HepG2 (cell line): ENCODE results near the gene TANC1. TPM values are rescaled to one million over a fixed set of nuclear protein-coding genes. Genes with fewer than 3 reads are reported as not detected.

Source experiments
- ATAC-seq: fragments of 200-7000 bp; cut with Tn5 transposase; 3 replicates; pipeline ENCODE4 v1.9.1; 2020; ENCODE audit warnings: mild to moderate bottlenecking, moderate library complexity
- BruUV-seq: library from RNA; stranded (reverse); fragments of 400-500 nt; replicated peaks from 2 replicates; lab custom pipeline; 2021; lab: Mats Ljungman, UMichigan
- CTCF ChIA-PET: fragments of 300-600 bp; formaldehyde crosslinking; extraction: SDS; loops from one replicate; lab custom pipeline; 2021; ENCODE audit warnings: low total read pairs, inconsistent platforms, low intra/inter-chr PET ratio; lab: Yijun Ruan, JAX
- POLR2A ChIA-PET: fragments of 350-600 bp; sonication (Branson Sonifier 250); formaldehyde crosslinking; loops from one replicate; lab custom pipeline; 2020; ENCODE audit warnings: antibody characterized with exemption, inconsistent platforms; lab: Yijun Ruan, JAX
- DNase-seq: peaks from one replicate; pipeline ENCODE4 v3.0.0-alpha.2; 2015; ENCODE audit warnings: low spot score
- FAIRE-seq: peaks from 3 replicates; lab custom pipeline; 2011; peaks lifted over from hg19 to GRCh38; lab: Jason Lieb, UNC
- H2AFZ ChIP-seq: one replicate; pipeline ENCODE4 v1.6.1; 2011; ENCODE audit warnings: low read length, inconsistent platforms
- H3K27ac ChIP-seq: fragments of 300-600 bp; 3 replicates; pipeline ENCODE4 v1.8.0; 2011; ENCODE audit warnings: mixed run types, mild to moderate bottlenecking, mixed read lengths, low read length, inconsistent platforms; ENCODE audit not compliant: insufficient read depth; ENCODE audit errors: extremely low read length
- H3K27me3 ChIP-seq, 2 experiments: fragments of 200-600 bp in 1 of 2; 2 replicates in 1 of 2; 3 replicates in 1 of 2; pipeline versions ENCODE4 v1.6.0 to v1.8.0; 2011; ENCODE audit warnings: low read length in 2 of 2, mild to moderate bottlenecking in 2 of 2, moderate library complexity in 2 of 2, inconsistent platforms in 1 of 2; ENCODE audit not compliant: insufficient read depth in 2 of 2, control insufficient read depth in 1 of 2
- H3K36me3 ChIP-seq, 2 experiments: fragments of 200-600 bp in 1 of 2; replicated peaks in 1 of 2; 2 replicates in 1 of 2; 3 replicates in 1 of 2; pipeline versions ENCODE4 v1.5.1 to v1.8.0; 2011; ENCODE audit warnings: low read length in 2 of 2, inconsistent platforms in 1 of 2; ENCODE audit not compliant: insufficient read depth in 2 of 2, control insufficient read depth in 1 of 2
- H3K4me1 ChIP-seq: 2 replicates; pipeline ENCODE4 v1.5.1; 2012; ENCODE audit warnings: low read length, inconsistent platforms; ENCODE audit not compliant: insufficient read depth
- H3K4me2 ChIP-seq: 2 replicates; pipeline ENCODE4 v1.6.0; 2011; ENCODE audit warnings: low read depth, low read length, inconsistent platforms
- H3K4me3 ChIP-seq, 3 experiments: fragments of 200-600 bp in 1 of 3; sonication (generic), shearing (Covaris generic) in 1 of 3; replicated peaks in 1 of 3; 2 replicates each; pipeline ENCODE4 v1.5.1; 2011 to 2016; ENCODE audit warnings: low read length in 3 of 3, inconsistent platforms in 2 of 3, low read depth in 2 of 3, mild to moderate bottlenecking in 2 of 3, control low read depth in 1 of 3, mixed read lengths in 1 of 3; ENCODE audit not compliant: insufficient read depth in 1 of 3
- H3K79me2 ChIP-seq: one replicate; pipeline ENCODE4 v1.6.1; 2011; ENCODE audit warnings: low read length, inconsistent platforms; ENCODE audit not compliant: insufficient read depth
- H3K9ac ChIP-seq: 2 replicates; pipeline ENCODE4 v1.6.0; 2011; ENCODE audit warnings: mild to moderate bottlenecking, low read depth, low read length, inconsistent platforms; ENCODE audit not compliant: insufficient read depth
- H3K9me3 ChIP-seq: 2 replicates; pipeline ENCODE4 v1.5.1; 2012; ENCODE audit warnings: mild to moderate bottlenecking, low read length
- H4K20me1 ChIP-seq: 2 replicates; pipeline ENCODE4 v1.6.0; 2011; ENCODE audit warnings: inconsistent platforms, mild to moderate bottlenecking, low read length, moderate library complexity; ENCODE audit not compliant: insufficient read depth
- E2F2 ChIP-seq: sonication (generic); formaldehyde crosslinking; IDR thresholded peaks from 2 replicates; pipeline ENCODE4 v1.4.0; 2020; ENCODE audit warnings: missing genetic modification reagents, borderline replicate concordance
- FOXC1 ChIP-seq: sonication (generic); formaldehyde crosslinking; IDR thresholded peaks from 2 replicates; pipeline ENCODE4 v1.8.0; 2022; ENCODE audit warnings: mild to moderate bottlenecking, missing genetic modification reagents, borderline replicate concordance
- FOXK2 ChIP-seq: fragments of 450-650 bp; IDR thresholded peaks from 2 replicates; pipeline ENCODE4 v1.6.1; 2016
- GABPA ChIP-seq, 2 experiments: IDR thresholded peaks; 2 replicates each; pipeline ENCODE4 v1.6.1; 2011 to 2016; ENCODE audit warnings: low read depth in 2 of 2, low read length in 1 of 2, missing biosample characterization in 1 of 2, missing genetic modification characterization in 1 of 2
- GLMP ChIP-seq: sonication (generic); formaldehyde crosslinking; IDR thresholded peaks from 2 replicates; pipeline ENCODE4 v1.9.0; 2021; ENCODE audit warnings: missing genetic modification reagents, mild to moderate bottlenecking, borderline replicate concordance
- HCFC1 ChIP-seq: fragments of 150-350 bp; IDR thresholded peaks from 2 replicates; pipeline ENCODE4 v1.6.1; 2014; ENCODE audit warnings: low read depth, low read length
- HNRNPUL1 ChIP-seq: fragments of 200-400 bp; formaldehyde crosslinking; IDR thresholded peaks from 2 replicates; pipeline ENCODE4 v1.6.1; 2017; ENCODE audit warnings: low read depth, mild to moderate bottlenecking, low read length, moderate library complexity
- HOXA7 ChIP-seq: sonication (generic); formaldehyde crosslinking; IDR thresholded peaks from 2 replicates; pipeline ENCODE4 v1.8.1; 2022; ENCODE audit warnings: mild to moderate bottlenecking, missing genetic modification reagents, moderate library complexity
- ISX ChIP-seq: sonication (generic); formaldehyde crosslinking; conservative IDR thresholded peaks from 2 replicates; pipeline ENCODE4 v1.5.0; 2020; ENCODE audit warnings: missing genetic modification reagents
- MATR3 ChIP-seq: sonication (generic); formaldehyde crosslinking; IDR thresholded peaks from 2 replicates; pipeline ENCODE4 v1.4.0; 2020; ENCODE audit warnings: missing genetic modification reagents
- NBN ChIP-seq: fragments of 450-650 bp; conservative IDR thresholded peaks from 2 replicates; pipeline ENCODE4 v1.6.1; 2017
- NKX3-1 ChIP-seq: sonication (generic); formaldehyde crosslinking; IDR thresholded peaks from 2 replicates; pipeline ENCODE4 v1.5.0; 2020; ENCODE audit warnings: missing genetic modification reagents
- RFX1 ChIP-seq: fragments of 450-650 bp; IDR thresholded peaks from 2 replicates; pipeline ENCODE4 v1.6.1; 2017
- SMC3 ChIP-seq: IDR thresholded peaks from 2 replicates; pipeline ENCODE4 v1.6.1; 2011; ENCODE audit warnings: low read length, improper control_type of control experiment
- TERF1 ChIP-seq: sonication (generic); formaldehyde crosslinking; IDR thresholded peaks from 2 replicates; pipeline ENCODE4 v1.8.0; 2022; ENCODE audit warnings: mild to moderate bottlenecking, missing genetic modification reagents, moderate library complexity
- ZMYM2 ChIP-seq: sonication (generic); formaldehyde crosslinking; IDR thresholded peaks from 2 replicates; pipeline ENCODE4 v1.8.0; 2022; ENCODE audit warnings: mild to moderate bottlenecking, missing genetic modification reagents
- ZNF143 ChIP-seq: sonication (generic); formaldehyde crosslinking; IDR thresholded peaks from 2 replicates; pipeline ENCODE4 v1.4.0; 2020; ENCODE audit warnings: missing genetic modification reagents
- ZNF670 ChIP-seq: sonication (generic); formaldehyde crosslinking; IDR thresholded peaks from 2 replicates; pipeline ENCODE4 v1.8.0; 2022; ENCODE audit warnings: mild to moderate bottlenecking, missing genetic modification reagents, borderline replicate concordance
- ZNF747 ChIP-seq: sonication (generic); formaldehyde crosslinking; IDR thresholded peaks from 2 replicates; pipeline ENCODE4 v1.8.1; 2023; ENCODE audit warnings: missing genetic modification reagents, mild to moderate bottlenecking, borderline replicate concordance
- ZNF891 ChIP-seq: sonication (generic); formaldehyde crosslinking; IDR thresholded peaks from 2 replicates; pipeline ENCODE4 v1.5.0; 2020; ENCODE audit warnings: mild to moderate bottlenecking, missing genetic modification reagents
- WGBS: methylation state at CpG from one replicate; pipeline ENCODE4 v1.1.6; 2017; ENCODE audit warnings: low lambda C conversion rate; 5-methylcytosine and 5-hydroxymethylcytosine counted together
- in situ Hi-C: cut with HindIII; loops from 2 replicates; pipeline ENCODE4 v1.10.0; 2017; ENCODE audit warnings: low pct_unique_long_range_greater_than_20kb; ENCODE audit not compliant: extremely low pct_ligation_motif_present
- intact Hi-C: fragments of 100-400 bp; cut with micrococcal nuclease; formaldehyde crosslinking; loops from one replicate; pipeline ENCODE4 v1.10.0; 2022; ENCODE audit not compliant: unreplicated experiment
- polyA plus RNA-seq, 8 experiments: library from polyadenylated mRNA; depleted of rRNA in 3 of 8; stranded (reverse) in 7 of 8; unstranded in 1 of 8; fragments of >200 nt; fragmentation: Illumina TruSeq in 4 of 8; extraction: Trizol in 4 of 8; gene quantifications; 2 replicates each; pipeline versions ENCODE4 v1.2.1 to v1.2.3, GENCODE V29; 2011 to 2016; ENCODE audit warnings: low read depth in 4 of 8, missing spikeins in 1 of 8, mixed read lengths in 1 of 8; ENCODE audit not compliant: insufficient read depth in 1 of 8
- total RNA-seq, 5 experiments: library from RNA; depleted of rRNA; stranded (reverse); fragments of >200 nt; fragmentation: Illumina TruSeq; extraction: Trizol; gene quantifications; 2 replicates each; pipeline ENCODE4 v1.2.3, GENCODE V29; 2016; ENCODE audit warnings: low read depth in 1 of 5

Gene TANC1
- total and polyA plus RNA-seq, 2 of the 13 experiments (the other 11 are each of a cell fraction or from before 2014, with no cell fraction given), result 2.3 to 5.6 TPM

- H3K4me3 ChIP-seq, result no peak overlapping the region
- in situ Hi-C loops, result no loop called here
- no peak for TF ChIP-seq ZNF670
- TF ChIP-seq ZNF891, result no peak
- no peak for TF ChIP-seq HNRNPUL1
- no peak for TF ChIP-seq ZNF747
- no peak for TF ChIP-seq ZNF143 (CRISPR knock-in tag)
- no peak for TF ChIP-seq GABPA (IDR thresholded peaks at IDR 0.05; ENCODE audit: low read depth, low read length)
- no peak for TF ChIP-seq GABPA (CRISPR knock-in tag; IDR thresholded peaks at IDR 0.05; ENCODE audit: low read depth)
- TF ChIP-seq RFX1, result no peak
- no peak for TF ChIP-seq ISX
- no peak for TF ChIP-seq SMC3
- no peak for TF ChIP-seq MATR3 (CRISPR knock-in tag)
Observed at GRCh38 chr2:159163930-159164329, 195.5 kb downstream of the TANC1 start.

GRCh38 chr2:159164457-159164911 is 196.0 kb downstream of the TANC1 start:
- Histone ChIP-seq H3K79me2 (no peaks in the 10 kb centered on the region), H3K36me3 (no peaks in the 10 kb centered on the region), H3K27me3 (no peaks in the 10 kb centered on the region), H3K9me3 (no peaks in the 10 kb centered on the region), H3K4me3 (no peak overlapping the region), H2AFZ (no peak overlapping the region), H3K9ac (no peak overlapping the region), H3K4me2 (no peak overlapping the region), H3K4me1 (no peaks in the 10 kb centered on the region), H3K27ac (no peak overlapping the region), H4K20me1 (no peaks in the 10 kb centered on the region)
- ATAC-seq (no peak), FAIRE-seq (no peak), DNase-seq (no peak)
- CTCF ChIA-PET, result no interaction called here
- POLR2A ChIA-PET, result no interaction called here
- WGBS, result 87% methylated on average over 3 of the region's 3 CpGs
- intact Hi-C loops, result no loop called here
- in situ Hi-C loops, result no loop called here
- BruUV-seq, result no TSS peak
- TF ChIP-seq HCFC1, result no peak
- TF ChIP-seq HOXA7, result no peak
- no peak for TF ChIP-seq NKX3-1 (CRISPR knock-in tag)
- no peak for TF ChIP-seq ZMYM2 (CRISPR knock-in tag)
- TF ChIP-seq GLMP (CRISPR knock-in tag), result no peak
- no peak for TF ChIP-seq FOXC1 (CRISPR knock-in tag)
- TF ChIP-seq E2F2 (CRISPR knock-in tag), result no peak
- no peak for TF ChIP-seq TERF1
- no peak for TF ChIP-seq NBN
- no peak for TF ChIP-seq FOXK2

More at GRCh38 chr2:159163930-159164329, 195.5 kb downstream of the TANC1 start:
- Histone ChIP-seq H2AFZ (no peak overlapping the region), H3K9ac (no peak overlapping the region), H3K4me1 (no peaks in the 10 kb centered on the region), H3K4me2 (no peak overlapping the region), H3K79me2 (no peaks in the 10 kb centered on the region), H3K36me3 (no peaks in the 10 kb centered on the region), H3K27ac (no peak overlapping the region), H3K9me3 (no peaks in the 10 kb centered on the region), H4K20me1 (no peaks in the 10 kb centered on the region), H3K27me3 (no peaks in the 10 kb centered on the region)
- POLR2A ChIA-PET, result no interaction called here
- DNase-seq (no peak), FAIRE-seq (no peak), ATAC-seq (no peak)
- CTCF ChIA-PET, result no interaction called here
- WGBS, result 45% methylated on average over 6 of the region's 6 CpGs
- intact Hi-C loops, result no loop called here
- no TSS peak for BruUV-seq
